A673 (cell line): Measurements from ENCODE around the gene CYP11A1. TPM values are rescaled to one million over a fixed set of nuclear protein-coding genes. Genes with fewer than 3 reads are reported as not detected.

ENCODE experiments used
- BruUV-seq: library from RNA; stranded (reverse); fragments of 400-500 nt; replicated peaks from 2 replicates; lab custom pipeline; 2021; lab: Mats Ljungman, UMichigan
- CTCF ChIA-PET: fragments of 300-600 bp; sonication (Branson Sonifier 250); formaldehyde crosslinking; loops from one replicate; lab custom pipeline; 2022; ENCODE audit warnings: antibody characterized with exemption; lab: Charles Lee
- POLR2A ChIA-PET: fragments of 300-600 bp; sonication (Branson Sonifier 250); formaldehyde crosslinking; loops from one replicate; lab custom pipeline; 2022; ENCODE audit warnings: antibody characterized with exemption; ENCODE audit not compliant: low non-redundant PET; lab: Charles Lee
- DNase-seq: peaks from one replicate; pipeline ENCODE4 v3.0.0-alpha.2; 2015; ENCODE audit warnings: low spot score
- H3K27ac ChIP-seq: fragments of 200-600 bp; sonication (generic); 2 replicates; pipeline ENCODE4 v1.5.1; 2016; ENCODE audit warnings: mixed run types, low read depth, mild to moderate bottlenecking, mixed read lengths, antibody characterized with exemption, low read length; ENCODE audit not compliant: poor library complexity, severe bottlenecking
- H3K27me3 ChIP-seq: fragments of 200-600 bp; sonication (generic); replicated peaks from 2 replicates; pipeline ENCODE4 v1.6.1; 2017; ENCODE audit warnings: mixed run types, low read depth, mild to moderate bottlenecking, mixed read lengths, antibody characterized with exemption, low read length; ENCODE audit not compliant: insufficient read depth, poor library complexity
- H3K36me3 ChIP-seq: fragments of 200-600 bp; sonication (generic); 2 replicates; pipeline ENCODE4 v1.6.1; 2016; ENCODE audit warnings: mixed run types, mild to moderate bottlenecking, mixed read lengths, antibody characterized with exemption, low read length; ENCODE audit not compliant: insufficient read depth, poor library complexity, severe bottlenecking
- H3K4me1 ChIP-seq: fragments of 200-600 bp; sonication (generic); 2 replicates; pipeline ENCODE4 v1.6.1; 2017; ENCODE audit warnings: mixed run types, mild to moderate bottlenecking, mixed read lengths, antibody characterized with exemption, low read length; ENCODE audit not compliant: insufficient read depth, poor library complexity, severe bottlenecking
- H3K4me3 ChIP-seq: fragments of 200-600 bp; sonication (generic); 2 replicates; pipeline ENCODE4 v1.5.1; 2016; ENCODE audit warnings: low read depth, mixed run types, mild to moderate bottlenecking, mixed read lengths, low read length; ENCODE audit not compliant: poor library complexity, severe bottlenecking
- H3K9me3 ChIP-seq: fragments of 200-600 bp; sonication (generic); 2 replicates; pipeline ENCODE4 v1.6.1; 2016; ENCODE audit warnings: mixed run types, low read depth, mild to moderate bottlenecking, mixed read lengths, antibody characterized with exemption, low read length; ENCODE audit not compliant: poor library complexity, severe bottlenecking
- CTCF ChIP-seq: fragments of 300-800, 200-600 bp; sonication (generic); conservative IDR thresholded peaks from 2 replicates; pipeline ENCODE4 v1.5.1; 2017; ENCODE audit warnings: low read depth, mild to moderate bottlenecking, antibody characterized with exemption, low read length, moderate library complexity, mixed read lengths
- EZH2 ChIP-seq: fragments of 200-600 bp; sonication (generic); IDR thresholded peaks from 2 replicates; pipeline ENCODE4 v1.6.1; 2017; ENCODE audit warnings: borderline replicate concordance, low read depth, mild to moderate bottlenecking, mixed read lengths, antibody characterized with exemption, low read length; ENCODE audit not compliant: poor library complexity, severe bottlenecking
- intact Hi-C: fragments of 100-400 bp; cut with micrococcal nuclease; formaldehyde crosslinking; loops from one replicate; pipeline ENCODE4 v1.10.0; 2022; ENCODE audit not compliant: unreplicated experiment
- total RNA-seq: library from RNA; stranded (reverse); gene quantifications from 2 replicates; pipeline ENCODE4 v1.2.3, GENCODE V29; 2021

CYP11A1 gene
- total RNA-seq, 1 experiment from 2014 or later = not detected

DNA sequence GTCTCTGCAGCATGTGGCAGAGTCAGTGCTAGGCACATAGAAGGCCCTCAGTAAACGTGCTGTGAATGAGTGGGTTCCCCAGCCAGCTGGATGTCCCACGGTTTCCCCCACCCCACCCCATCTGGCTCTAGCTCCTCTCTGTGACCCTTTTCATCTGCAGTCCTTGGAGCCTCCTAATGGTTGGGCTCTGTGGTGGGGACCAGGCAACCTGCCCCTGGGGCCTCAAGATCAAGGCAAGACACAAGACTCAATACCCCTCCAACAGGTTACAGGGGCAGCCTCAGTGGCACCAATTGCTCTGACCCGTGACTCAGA, 17.1 kb upstream of the CYP11A1 start:
- BruUV-seq = no TSS peak
- POLR2A ChIA-PET = interaction anchor here (0.6 kb wide), 1 partner anchor 47 kb away, joined by 4 read pairs; no protein-coding TSS in a partner anchor
- CTCF ChIA-PET = no interaction called here

GRCh38 chr15:74383695-74384565, 16.5 kb upstream of the CYP11A1 start:
- H3K36me3 ChIP-seq = no peaks in the 10 kb centered on the region
- H3K27ac ChIP-seq = no peak overlapping the region
- ChIA-PET CTCF (no interaction called here), POLR2A (no interaction called here)
- no peak for DNase-seq
- no peak for TF ChIP-seq CTCF
- no peak for TF ChIP-seq EZH2
- no peak overlapping the region for H3K4me3 ChIP-seq
- intact Hi-C loops = no loop called here
- H3K9me3 ChIP-seq = no peaks in the 10 kb centered on the region
- H3K4me1 ChIP-seq = no peaks in the 10 kb centered on the region
- no TSS peak for BruUV-seq
- no peaks in the 10 kb centered on the region for H3K27me3 ChIP-seq

More for the DNA sequence above, 17.1 kb upstream of the CYP11A1 start:
- Histone ChIP-seq H3K4me3 (no peak overlapping the region), H3K27me3 (no peaks in the 10 kb centered on the region), H3K27ac (no peak overlapping the region), H3K4me1 (no peaks in the 10 kb centered on the region), H3K36me3 (no peaks in the 10 kb centered on the region), H3K9me3 (no peaks in the 10 kb centered on the region)
- intact Hi-C loops = no loop called here
- TF ChIP-seq EZH2 = no peak
- TF ChIP-seq CTCF = no peak
- no peak for DNase-seq

- Histone ChIP-seq H3K9me3 (no peaks in the 10 kb centered on the region), H3K27ac (no peak overlapping the region), H3K27me3 (no peaks in the 10 kb centered on the region), H3K36me3 (no peaks in the 10 kb centered on the region), H3K4me3 (no peak overlapping the region), H3K4me1 (no peaks in the 10 kb centered on the region)
- ChIA-PET POLR2A (no interaction called here), CTCF (no interaction called here)
- no peak for DNase-seq
- intact Hi-C loops = no loop called here
- BruUV-seq = no TSS peak
- TF ChIP-seq EZH2 = no peak
- TF ChIP-seq CTCF = no peak
These were observed 15.8 kb upstream of the CYP11A1 start for GRCh38 chr15:74383286-74383685.
